CD14-positive monocyte (primary cell): ENCODE results near the gene LANCL1. TPM values are rescaled to one million over a fixed set of nuclear protein-coding genes. Genes with fewer than 3 reads are reported as not detected.

Source experiments
- DNase-seq, 3 donors: peaks; one replicate each; pipeline ENCODE4 v3.0.0-alpha.2; 2011 to 2022
- H2AFZ ChIP-seq: 2 replicates; pipeline ENCODE4 v1.6.0; 2012; ENCODE audit warnings: mild to moderate bottlenecking, low read depth, low read length, inconsistent platforms; ENCODE audit not compliant: insufficient read depth, poor library complexity, severe bottlenecking
- H3K27ac ChIP-seq, 2 donors: 1 replicate in 1 of 2; 2 replicates in 1 of 2; pipeline ENCODE4 v1.5.1; 2012 to 2013; ENCODE audit warnings: low read length in 2 of 2, control low read depth in 1 of 2, inconsistent platforms in 1 of 2, low read depth in 1 of 2, mild to moderate bottlenecking in 1 of 2
- H3K27me3 ChIP-seq, 2 donors: one replicate each; pipeline versions ENCODE4 v1.6.0 to v1.6.1; 2011 to 2013; ENCODE audit warnings: low read length in 2 of 2; ENCODE audit not compliant: control insufficient read depth in 2 of 2, insufficient read depth in 2 of 2
- H3K36me3 ChIP-seq, 2 donors: replicated peaks in 1 of 2; 1 replicate in 1 of 2; 2 replicates in 1 of 2; pipeline versions ENCODE4 v1.5.1 to v1.6.1; 2012 to 2013; ENCODE audit warnings: low read length in 2 of 2, control low read depth in 1 of 2, inconsistent platforms in 1 of 2, mild to moderate bottlenecking in 1 of 2; ENCODE audit not compliant: insufficient read depth in 2 of 2, control insufficient read depth in 1 of 2
- H3K4me1 ChIP-seq, 2 donors: 1 replicate in 1 of 2; 2 replicates in 1 of 2; pipeline versions ENCODE4 v1.5.1 to v1.6.1; 2012 to 2013; ENCODE audit warnings: low read length in 2 of 2, control low read depth in 1 of 2, inconsistent platforms in 1 of 2, mild to moderate bottlenecking in 1 of 2, moderate library complexity in 1 of 2; ENCODE audit not compliant: insufficient read depth in 2 of 2, control insufficient read depth in 1 of 2
- H3K4me2 ChIP-seq: replicated peaks from 2 replicates; pipeline ENCODE3; 2012; ENCODE audit warnings: low read length, moderate library complexity, mild to moderate bottlenecking; ENCODE audit not compliant: poor library complexity, severe bottlenecking; ENCODE audit errors: extremely low read depth
- H3K4me3 ChIP-seq, 3 experiments: fragments of 200-600 bp in 1 of 3; sonication (generic) in 1 of 3; replicated peaks in 1 of 3; 1 replicate in 2 of 3; 2 replicates in 1 of 3; pipeline ENCODE4 v1.5.1; 2011 to 2013; ENCODE audit warnings: low read length in 3 of 3, mild to moderate bottlenecking in 3 of 3, control low read depth in 2 of 3, low read depth in 2 of 3, inconsistent platforms in 1 of 3, moderate library complexity in 1 of 3
- H3K79me2 ChIP-seq: 2 replicates; pipeline ENCODE4 v1.6.0; 2012; ENCODE audit warnings: mild to moderate bottlenecking, control low read depth, inconsistent platforms, low read length, moderate library complexity; ENCODE audit not compliant: insufficient read depth
- H3K9ac ChIP-seq: 2 replicates; pipeline ENCODE4 v1.6.0; 2017; ENCODE audit warnings: low read length, mild to moderate bottlenecking; ENCODE audit not compliant: insufficient read depth, poor library complexity, severe bottlenecking
- H3K9me3 ChIP-seq, 2 donors: replicated peaks in 1 of 2; 1 replicate in 1 of 2; 2 replicates in 1 of 2; pipeline versions ENCODE4 v1.5.1 to v1.6.1; 2012 to 2013; ENCODE audit warnings: low read length in 2 of 2, control low read depth in 1 of 2; ENCODE audit not compliant: control insufficient read depth in 1 of 2, insufficient read depth in 1 of 2
- H4K20me1 ChIP-seq: 2 replicates; pipeline ENCODE4 v1.6.0; 2012; ENCODE audit warnings: mild to moderate bottlenecking, low read length, control low read depth, moderate library complexity; ENCODE audit not compliant: insufficient read depth
- H3K27ac Mint-ChIP-seq, 7 donors: one replicate each; pipeline ENCODE4 v1.8.0; 2020; ENCODE audit warnings: mild to moderate bottlenecking in 7 of 7, mixed read lengths in 7 of 7, moderate library complexity in 6 of 7, inconsistent platforms in 2 of 7
- H3K27me3 Mint-ChIP-seq, 3 donors: one replicate each; pipeline ENCODE4 v1.8.0; 2021 to 2022; ENCODE audit warnings: low read depth in 3 of 3, mild to moderate bottlenecking in 3 of 3, mixed read lengths in 3 of 3, moderate library complexity in 3 of 3, inconsistent platforms in 1 of 3
- H3K36me3 Mint-ChIP-seq, 2 donors: one replicate each; pipeline ENCODE4 v1.8.0; 2020; ENCODE audit warnings: mixed read lengths in 2 of 2, inconsistent platforms in 1 of 2, mild to moderate bottlenecking in 1 of 2
- H3K4me1 Mint-ChIP-seq: one replicate; pipeline ENCODE4 v1.8.0; 2020; ENCODE audit warnings: mild to moderate bottlenecking, mixed read lengths
- H3K4me3 Mint-ChIP-seq, 2 donors: one replicate each; pipeline ENCODE4 v1.8.0; 2020; ENCODE audit warnings: mild to moderate bottlenecking in 2 of 2, mixed read lengths in 2 of 2, moderate library complexity in 1 of 2
- H3K9me3 Mint-ChIP-seq, 7 donors: one replicate each; pipeline ENCODE4 v1.8.0; 2020 to 2022; ENCODE audit warnings: mixed read lengths in 7 of 7, mild to moderate bottlenecking in 6 of 7, moderate library complexity in 6 of 7, inconsistent platforms in 2 of 7
- CTCF ChIP-seq: fragments of 200-600 bp; IDR thresholded peaks from one replicate; pipeline ENCODE4 v1.8.0; 2022; ENCODE audit warnings: antibody characterized with exemption, mild to moderate bottlenecking
- WGBS: methylation state at CpG from one replicate; pipeline ENCODE4 v1.1.5; 2013; ENCODE audit warnings: missing lambda C conversion rate; ENCODE audit not compliant: insufficient coverage; 5-methylcytosine and 5-hydroxymethylcytosine counted together
- intact Hi-C, 2 donors: fragments of 100-400 bp; cut with micrococcal nuclease; formaldehyde crosslinking; loops; one replicate each; pipeline versions ENCODE4 v1.15.0 to v1.15.1; 2023
- polyA plus RNA-seq, 3 donors: library from polyadenylated mRNA; depleted of rRNA in 1 of 3; unstranded in 2 of 3; stranded (reverse) in 1 of 3; fragments of 300-500 nt in 2 of 3; fragments of >200 nt in 1 of 3; fragmentation: Illumina TruSeq in 2 of 3; gene quantifications; 1 replicate in 2 of 3; 2 replicates in 1 of 3; pipeline ENCODE4 v1.2.3, GENCODE V29; 2012 to 2021

The LANCL1 gene
- polyA plus RNA-seq, 3 donors: 4.8 to 11.1 (median 6.1) TPM

GRCh38 chr2:210442457-210442856, 34.1 kb downstream of the LANCL1 start:
- Mint-ChIP-seq H3K27ac (peak overlapping the region in 3 of 7 donors; percentile 35 to 69 (median 46)), H3K4me1 (peaks cover 13% of the 10 kb centered on the region), H3K27me3 (peaks cover 0 to 3% (median 0%) of the 10 kb centered on the region in 3 donors), H3K9me3 (peaks cover 0 to 1% (median 0%) of the 10 kb centered on the region in 7 donors), H3K36me3 (peaks cover 15 to 18% of the 10 kb centered on the region in 2 donors), H3K4me3 (no peak overlapping the region)
- no peak for DNase-seq
- WGBS: 43% methylated on average over 2 of the region's 2 CpGs
- Histone ChIP-seq H3K4me1 (peaks cover 6 to 10% of the 10 kb centered on the region in 2 donors), H3K36me3 (peaks cover 2 to 8% of the 10 kb centered on the region in 2 donors), H3K27me3 (no peaks in the 10 kb centered on the region), H3K4me3 (no peak overlapping the region), H3K9ac (no peak overlapping the region), H3K79me2 (no peaks in the 10 kb centered on the region), H3K4me2 (no peak overlapping the region), H3K9me3 (no peaks in the 10 kb centered on the region), H2AFZ (no peak overlapping the region), H3K27ac (peak overlapping the region in 1 of 2 donors; percentile 43), H4K20me1 (no peaks in the 10 kb centered on the region)
- intact Hi-C loops: loop anchor here in 1 of 2 donors (10.0 kb wide), 1 partner anchor 722 kb away; no protein-coding TSS in a partner anchor
- no peak for TF ChIP-seq CTCF

- Mint-ChIP-seq H3K9me3 (no peaks in the 10 kb centered on the region), H3K4me1 (peaks cover 13% of the 10 kb centered on the region), H3K4me3 (no peak overlapping the region), H3K27me3 (peaks cover 0 to 3% (median 0%) of the 10 kb centered on the region in 3 donors), H3K27ac (no peak overlapping the region), H3K36me3 (peaks cover 22 to 23% of the 10 kb centered on the region in 2 donors)
- no peak overlapping the region for H2AFZ ChIP-seq
- TF ChIP-seq CTCF: no peak
- 100% methylated on average over 1 of the region's 3 CpGs for WGBS
- intact Hi-C loops: loop anchor here in 1 of 2 donors (10.0 kb wide), 1 partner anchor 725 kb away; no protein-coding TSS in a partner anchor
- H3K27ac ChIP-seq: no peak overlapping the region
- no peaks in the 10 kb centered on the region for H3K9me3 ChIP-seq
- no peak overlapping the region for H3K4me2 ChIP-seq
- H3K9ac ChIP-seq: no peak overlapping the region
- H3K79me2 ChIP-seq: no peaks in the 10 kb centered on the region
- peaks cover 9 to 23% of the 10 kb centered on the region in 2 donors for H3K36me3 ChIP-seq
- H4K20me1 ChIP-seq: no peaks in the 10 kb centered on the region
- H3K27me3 ChIP-seq: no peaks in the 10 kb centered on the region
- no peak for DNase-seq
- peaks cover 6 to 10% of the 10 kb centered on the region in 2 donors for H3K4me1 ChIP-seq
- no peak overlapping the region for H3K4me3 ChIP-seq
Measured at GRCh38 chr2:210440206-210440605, 36.4 kb downstream of the LANCL1 start.
